Erythroblast (primary cell): Measurements from ENCODE around the gene LLGL2.

Source experiments
- GATA1 ChIP-seq: IDR thresholded peaks from 2 replicates; pipeline ENCODE4 v1.6.1; 2011; ENCODE audit warnings: low read depth, mild to moderate bottlenecking, control low read depth, low read length, moderate library complexity
- POLR2A ChIP-seq: IDR thresholded peaks from 2 replicates; pipeline ENCODE4 v1.6.1; 2011; ENCODE audit warnings: mild to moderate bottlenecking, low read length

DNA sequence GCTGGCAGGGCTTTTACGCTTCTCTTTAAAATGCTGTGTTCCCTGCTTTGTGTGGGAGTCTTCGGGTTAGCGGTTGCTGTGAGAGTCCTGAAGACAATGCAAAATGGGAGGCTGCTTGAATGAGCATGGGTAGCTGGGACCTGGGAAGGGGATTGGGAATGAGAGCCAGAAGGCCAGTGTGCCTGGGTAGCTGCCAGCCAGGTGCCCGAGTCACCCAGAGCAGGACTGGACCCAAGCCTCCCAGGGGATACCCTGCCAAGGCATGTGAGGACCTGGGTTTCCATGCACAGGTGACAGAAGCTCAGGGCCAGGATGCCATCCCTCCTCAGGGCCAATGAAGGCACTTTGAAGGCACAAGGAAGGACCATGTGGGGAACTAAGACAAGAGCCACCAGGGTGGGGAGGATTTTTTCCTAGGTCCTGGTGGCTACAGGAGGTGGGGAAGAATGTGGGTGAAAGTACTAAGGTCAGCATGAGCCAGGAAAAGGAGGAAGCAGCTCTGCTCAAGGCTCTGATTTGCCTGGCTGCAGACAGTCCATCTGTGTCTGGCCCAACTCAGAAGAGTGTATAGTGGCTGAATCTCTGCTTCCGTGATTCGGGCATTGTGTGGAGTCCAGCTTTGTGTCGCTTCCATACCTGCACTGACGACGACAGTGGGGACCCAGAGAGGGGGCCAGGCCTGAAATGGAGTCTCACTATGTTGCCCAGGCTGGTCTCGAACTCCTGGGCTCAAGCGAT lies 48.6 kb upstream of the LLGL2 start:
- TF ChIP-seq POLR2A (no peak), GATA1 (no peak)
